HAP-1 (cell line): ENCODE data around the gene SACM1L.
"Not testable (repeated sequence)": the region's sequence is repeated elsewhere in the genome, so short reads cannot be mapped to it uniquely, and the experiment has no call there.

Source experiments
- DNase-seq, 2 experiments: peaks; one replicate each; pipeline ENCODE4 v3.0.0-alpha.2; 2016 to 2020; ENCODE audit warnings: low spot score in 2 of 2
- H3K27me3 ChIP-seq: fragments of 250-450 bp; sonication (Bioruptor Pico); 2 replicates; pipeline ENCODE4 v1.5.1; 2020; ENCODE audit warnings: low read depth, mild to moderate bottlenecking, moderate library complexity
- H3K36me3 ChIP-seq: fragments of 250-450 bp; sonication (Bioruptor Pico); replicated peaks from 2 replicates; pipeline ENCODE4 v1.5.1; 2020; ENCODE audit warnings: mild to moderate bottlenecking
- H3K4me1 ChIP-seq: fragments of 250-450 bp; sonication (Bioruptor Pico); 2 replicates; pipeline ENCODE4 v1.5.1; 2020; ENCODE audit warnings: mild to moderate bottlenecking
- H3K4me3 ChIP-seq: fragments of 250-450 bp; sonication (Bioruptor Pico); 2 replicates; pipeline ENCODE4 v1.5.1; 2020; ENCODE audit warnings: mild to moderate bottlenecking, moderate library complexity
- H3K9me3 ChIP-seq: fragments of 250-450 bp; sonication (Bioruptor Pico); 2 replicates; pipeline ENCODE4 v1.5.1; 2020; ENCODE audit warnings: mild to moderate bottlenecking, moderate library complexity
- in situ Hi-C: fragments of 300-500 bp; cut with MboI; formaldehyde crosslinking; loops from 3 replicates; pipeline ENCODE4 v1.14.3; 2020; ENCODE audit warnings: low sequenced_read_pairs, inconsistent platforms, mixed read lengths

The SACM1L gene

DNA sequence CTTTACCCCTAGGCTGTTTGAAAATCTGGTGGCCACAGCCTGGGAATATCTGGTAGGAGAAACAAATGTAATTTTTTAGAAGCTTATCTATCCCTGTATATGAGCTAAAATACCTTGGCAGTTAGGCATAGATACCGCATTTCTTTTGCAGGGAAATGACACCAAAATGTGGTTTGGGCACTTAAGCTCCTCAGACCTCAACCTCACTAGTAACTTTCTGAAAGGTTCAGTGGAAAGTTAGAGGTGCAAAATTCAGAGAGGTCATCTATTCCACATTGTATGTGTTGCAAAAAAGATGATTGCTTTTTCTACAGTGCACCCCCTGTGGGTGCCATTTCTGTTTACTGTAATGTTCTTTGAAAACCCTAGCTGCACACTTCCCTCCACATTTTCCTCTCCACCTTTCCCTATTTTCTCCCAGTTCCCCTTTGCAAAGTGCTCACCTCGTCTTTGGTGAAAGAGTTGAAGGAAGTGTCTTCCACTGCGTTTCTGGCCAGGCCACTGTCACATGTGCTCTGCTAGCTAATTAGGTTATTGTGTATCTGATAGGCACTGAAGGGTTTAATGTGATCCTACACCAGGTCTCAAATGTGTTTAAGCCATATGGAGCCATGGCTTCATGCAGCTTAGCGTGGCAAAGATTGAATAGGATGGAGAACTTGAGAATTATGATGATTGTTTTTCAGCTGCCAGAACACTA is 1.3 kb downstream of the SACM1L start:
- Histone ChIP-seq H3K4me1 (peaks cover 11% of the 10 kb centered on the region), H3K36me3 (peaks cover 5% of the 10 kb centered on the region), H3K4me3 (peak overlapping the region; percentile 86), H3K27me3 (no peaks in the 10 kb centered on the region), H3K9me3 (no peaks in the 10 kb centered on the region)
- in situ Hi-C loops: no loop called here
- peak; percentile 21 to 28 for DNase-seq

DNA sequence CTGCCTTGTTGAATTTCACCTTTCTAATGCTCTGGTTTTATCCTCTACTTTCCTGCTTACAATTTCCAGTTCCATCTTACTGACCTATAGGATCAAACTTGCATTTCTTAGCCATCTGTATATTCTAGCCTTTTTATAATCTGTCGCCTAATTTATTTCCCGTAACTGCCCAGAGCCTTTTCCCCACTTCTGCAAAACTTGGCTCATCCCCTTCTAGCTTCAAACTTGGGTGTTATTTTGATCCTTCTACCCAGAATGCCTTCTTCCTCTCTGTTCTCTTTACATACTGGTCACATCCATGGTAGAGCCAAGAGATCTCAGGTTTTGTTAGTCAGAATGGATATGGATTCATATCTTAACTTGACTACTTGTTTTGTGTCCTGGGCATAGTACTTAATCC is 2.6 kb downstream of the SACM1L start:
- DNase-seq: no peak
- in situ Hi-C loops: no loop called here
- no peaks in the 10 kb centered on the region for H3K9me3 ChIP-seq
- no peak overlapping the region for H3K4me3 ChIP-seq
- H3K27me3 ChIP-seq: no peaks in the 10 kb centered on the region
- peaks cover 5% of the 10 kb centered on the region for H3K36me3 ChIP-seq
- H3K4me1 ChIP-seq: peaks cover 11% of the 10 kb centered on the region

DNA sequence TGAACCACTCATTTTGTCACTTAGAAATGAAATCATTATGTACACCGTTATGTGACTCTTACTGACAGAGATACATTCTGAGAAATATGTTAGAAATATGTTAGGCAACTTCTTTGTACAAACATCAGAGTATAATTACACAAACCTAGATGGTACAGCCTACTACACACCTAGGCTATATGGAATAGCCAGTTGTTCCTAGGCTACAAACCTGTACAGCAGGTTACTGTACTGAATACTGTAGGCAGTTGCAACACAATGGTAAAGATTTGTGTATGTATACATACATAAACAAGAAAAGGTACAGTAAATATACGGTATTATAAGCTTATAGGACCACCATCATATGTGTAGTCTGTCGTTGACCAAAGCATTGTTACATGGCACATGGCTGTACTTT is 3.7 kb downstream of the SACM1L start:
- Histone ChIP-seq H3K4me3 (no peak overlapping the region), H3K27me3 (no peaks in the 10 kb centered on the region), H3K36me3 (peaks cover 5% of the 10 kb centered on the region), H3K4me1 (peaks cover 11% of the 10 kb centered on the region), H3K9me3 (no peaks in the 10 kb centered on the region)
- DNase-seq: no peak
- in situ Hi-C loops: no loop called here

DNA sequence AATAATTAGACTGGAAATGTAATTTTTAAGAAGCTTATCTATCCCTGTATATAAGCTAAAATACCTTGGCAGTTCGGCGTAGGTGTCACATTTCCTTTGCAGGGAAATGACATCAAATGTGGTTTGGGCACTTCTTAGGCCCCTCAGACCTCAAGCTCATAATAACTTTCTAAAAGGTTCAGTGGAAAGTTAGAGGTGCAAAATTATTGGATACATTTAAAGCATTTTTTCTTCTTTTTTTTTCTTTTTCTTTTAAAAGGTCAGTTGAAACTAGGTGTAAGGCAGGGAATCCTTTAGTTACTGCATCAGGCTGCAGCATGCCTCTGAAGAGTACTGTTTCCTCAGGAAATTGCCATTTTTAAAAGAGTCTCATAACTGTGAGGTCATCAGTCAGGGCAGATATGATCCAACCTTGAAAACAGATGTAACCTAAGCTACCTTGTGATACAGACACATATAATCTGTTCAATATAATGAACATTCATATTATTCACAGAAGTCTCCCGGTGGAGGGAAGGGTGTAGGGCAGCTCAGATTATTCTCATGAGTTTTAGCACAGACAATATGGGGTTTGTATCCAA is 4.8 kb downstream of the SACM1L start:
- DNase-seq: no peak

DNA sequence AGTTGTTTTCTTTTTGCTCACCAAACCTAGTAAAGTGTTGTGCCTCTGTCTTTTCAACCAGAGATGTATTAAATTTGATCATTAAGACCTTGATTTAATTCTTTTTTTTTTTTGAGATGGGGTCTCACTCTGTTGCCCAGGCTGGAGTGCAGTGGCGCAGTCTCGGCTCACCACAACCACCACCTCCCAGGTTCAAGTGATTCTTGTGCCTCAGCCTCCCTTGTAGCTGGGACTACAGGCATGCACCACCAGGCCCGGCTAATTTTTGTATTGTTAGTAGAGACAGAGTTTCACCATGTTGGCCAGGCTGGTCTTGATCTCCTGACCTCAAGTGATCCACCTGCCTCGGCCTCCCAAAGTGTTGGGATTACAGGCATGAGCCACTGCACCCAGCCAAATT is 6.0 kb downstream of the SACM1L start:
- H3K9me3 ChIP-seq, H3K36me3 ChIP-seq, in situ Hi-C loops: not testable (repeated sequence)

More for the DNA sequence above, 4.8 kb downstream of the SACM1L start:
- H3K4me1 ChIP-seq: peaks cover 11% of the 10 kb centered on the region
- no peaks in the 10 kb centered on the region for H3K27me3 ChIP-seq
- no peak overlapping the region for H3K4me3 ChIP-seq
- no peaks in the 10 kb centered on the region for H3K9me3 ChIP-seq
- peaks cover 5% of the 10 kb centered on the region for H3K36me3 ChIP-seq
- in situ Hi-C loops: no loop called here

DNA sequence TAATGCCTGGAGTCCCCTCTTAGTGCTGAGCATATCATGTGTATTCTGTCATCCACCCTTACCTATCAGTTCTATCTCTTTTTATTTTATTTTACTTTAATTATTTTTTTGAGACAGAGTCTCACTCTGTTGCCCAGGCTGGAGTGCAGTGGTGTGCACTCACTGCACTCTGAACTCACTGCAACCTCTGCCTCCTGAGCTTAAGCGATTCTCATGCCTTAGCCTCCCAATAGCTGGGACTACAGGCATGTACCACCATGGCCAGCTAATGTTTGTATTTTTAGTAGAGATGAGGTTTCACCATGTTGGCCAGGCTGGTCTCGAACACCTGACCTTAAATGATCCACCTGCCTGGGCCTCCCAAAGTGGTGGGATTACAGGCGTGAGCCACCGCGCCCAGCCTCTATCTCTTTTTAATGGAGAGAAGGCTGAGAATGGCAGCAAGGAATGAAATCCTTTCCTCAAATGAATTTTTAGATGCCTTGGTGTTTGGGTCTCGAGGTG is 11.4 kb downstream of the SACM1L start:
- Histone ChIP-seq H3K36me3 (peaks cover 8% of the 10 kb centered on the region), H3K27me3 (no peaks in the 10 kb centered on the region), H3K4me1 (peaks cover 23% of the 10 kb centered on the region), H3K4me3 (no peak overlapping the region), H3K9me3 (no peaks in the 10 kb centered on the region)
- in situ Hi-C loops: no loop called here
- no peak for DNase-seq

More for the DNA sequence above, 6.0 kb downstream of the SACM1L start:
- H3K4me1 ChIP-seq: peaks cover 11% of the 10 kb centered on the region
- not testable (repeated sequence) for H3K4me3 ChIP-seq, H3K27me3 ChIP-seq, DNase-seq

DNA sequence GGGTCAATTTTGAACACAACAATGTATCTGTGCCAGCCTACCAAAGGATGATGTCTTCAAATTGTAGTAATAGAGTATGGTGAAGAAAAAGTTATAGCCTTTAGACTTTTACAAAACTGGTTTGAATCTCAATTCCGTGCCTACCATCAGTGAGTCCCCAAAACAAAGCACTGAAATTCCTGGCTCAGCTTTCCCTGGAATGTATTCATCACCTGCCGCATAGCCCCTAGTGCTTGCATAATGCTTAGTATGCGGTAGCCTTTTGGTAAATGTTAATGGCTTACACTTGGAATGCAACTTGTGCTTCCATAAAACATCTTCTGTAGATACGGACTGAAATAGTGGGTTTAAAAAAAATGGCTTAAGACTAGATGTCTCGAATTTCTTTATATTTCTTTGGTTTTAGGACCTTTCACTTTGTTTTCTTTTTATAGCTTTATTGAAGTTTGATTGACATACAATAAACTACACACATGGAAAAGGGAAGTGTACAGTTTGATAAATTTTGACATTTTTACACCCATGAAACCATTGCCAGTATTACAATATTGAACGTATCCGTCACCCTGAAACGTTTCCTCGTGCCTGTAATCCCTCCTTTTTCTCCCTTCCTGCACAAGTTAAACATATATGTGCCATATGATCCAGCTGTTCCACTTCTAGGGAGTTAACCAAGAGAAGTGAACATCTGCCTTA is 12.1 kb downstream of the SACM1L start:
- peak; percentile 69 to 78 for DNase-seq
- H3K27me3 ChIP-seq: no peaks in the 10 kb centered on the region
- peaks cover 12% of the 10 kb centered on the region for H3K36me3 ChIP-seq
- in situ Hi-C loops: no loop called here
- no peak overlapping the region for H3K4me3 ChIP-seq
- peaks cover 30% of the 10 kb centered on the region for H3K4me1 ChIP-seq
- no peaks in the 10 kb centered on the region for H3K9me3 ChIP-seq

DNA sequence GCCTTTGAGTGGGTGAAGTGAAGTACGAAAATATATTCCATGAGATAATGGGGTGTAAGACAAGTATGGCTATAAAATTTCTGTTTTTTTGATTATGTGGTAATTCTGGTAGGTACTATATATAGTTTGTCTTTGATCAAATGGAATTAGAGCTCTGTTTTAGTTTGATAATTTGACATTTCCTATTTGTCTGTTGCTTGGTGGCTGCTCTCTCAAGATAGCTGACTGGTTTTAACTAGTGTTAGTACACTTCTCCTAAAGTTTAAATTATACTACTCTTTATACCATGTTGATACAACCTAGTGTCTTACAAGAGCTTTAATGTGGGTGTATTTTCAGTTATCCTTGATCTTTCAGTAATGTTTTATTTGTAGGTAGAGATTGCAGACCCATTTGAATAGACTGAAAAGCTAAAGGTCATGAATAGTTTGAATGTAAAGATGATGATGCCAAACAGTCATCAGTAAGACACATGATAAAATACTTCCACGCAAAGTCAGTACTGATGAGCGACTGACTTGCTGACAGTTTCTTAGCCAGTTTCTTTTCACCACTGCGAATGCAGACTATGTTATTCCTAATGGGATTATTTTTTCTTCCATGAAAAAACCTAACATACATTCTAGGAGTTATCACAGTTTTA is 15.2 kb downstream of the SACM1L start:
- no peak for DNase-seq
- in situ Hi-C loops: no loop called here
- H3K27me3 ChIP-seq: no peaks in the 10 kb centered on the region

DNA sequence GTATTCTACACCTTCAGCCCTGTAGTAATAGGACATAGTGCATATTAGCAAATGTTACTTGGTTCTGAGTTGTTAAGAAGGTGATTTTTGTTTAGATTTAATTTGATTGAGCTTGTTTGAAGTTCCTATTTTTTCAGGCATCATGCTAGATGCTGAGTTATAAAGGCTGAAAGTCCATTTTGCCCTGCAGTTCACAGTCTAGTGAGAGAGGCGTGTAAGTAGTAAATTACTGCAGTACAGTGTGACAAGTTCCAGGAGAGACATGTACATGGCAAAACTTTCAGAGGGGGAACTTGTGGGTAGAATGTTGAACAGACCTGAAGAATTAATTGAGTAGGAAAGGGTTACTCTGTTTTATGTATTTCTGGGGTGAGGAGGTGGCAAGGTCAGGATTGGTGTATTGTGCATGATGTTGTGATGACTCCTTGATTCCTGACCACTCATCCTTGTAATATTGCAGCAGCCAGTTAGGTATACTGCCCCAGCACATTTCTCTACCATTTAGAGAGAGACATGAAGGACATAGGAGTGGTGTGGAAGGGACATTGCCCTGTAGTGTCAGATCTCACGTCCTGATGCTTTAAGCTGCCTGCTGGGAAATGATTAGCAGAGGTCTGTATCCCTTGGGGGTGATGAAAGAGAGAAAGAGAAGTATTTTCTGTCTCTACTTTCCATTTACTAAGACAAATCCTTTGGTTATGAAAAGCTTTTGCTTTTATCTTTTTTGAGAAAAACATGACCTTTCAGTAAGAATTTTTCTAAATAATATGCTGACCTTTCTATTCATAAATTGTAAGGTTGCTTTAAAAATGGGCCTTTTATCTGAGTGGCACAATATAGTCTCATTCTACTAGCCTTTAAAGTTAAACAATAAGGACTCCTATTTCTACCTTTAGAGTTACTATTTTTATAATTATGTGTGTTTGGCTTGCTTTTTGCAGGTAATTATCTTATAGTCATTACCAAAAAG is 16.9 kb downstream of the SACM1L start:
- H3K9me3 ChIP-seq: no peaks in the 10 kb centered on the region
- no peaks in the 10 kb centered on the region for H3K27me3 ChIP-seq
- peak in 1 of 2 experiments; percentile 6 for DNase-seq
- in situ Hi-C loops: no loop called here
- no peak overlapping the region for H3K4me3 ChIP-seq
- H3K4me1 ChIP-seq: peaks cover 26% of the 10 kb centered on the region
- H3K36me3 ChIP-seq: peaks cover 29% of the 10 kb centered on the region

More for the DNA sequence above, 15.2 kb downstream of the SACM1L start:
- Histone ChIP-seq H3K4me3 (no peak overlapping the region), H3K36me3 (peaks cover 26% of the 10 kb centered on the region), H3K9me3 (no peaks in the 10 kb centered on the region), H3K4me1 (peaks cover 33% of the 10 kb centered on the region)

DNA sequence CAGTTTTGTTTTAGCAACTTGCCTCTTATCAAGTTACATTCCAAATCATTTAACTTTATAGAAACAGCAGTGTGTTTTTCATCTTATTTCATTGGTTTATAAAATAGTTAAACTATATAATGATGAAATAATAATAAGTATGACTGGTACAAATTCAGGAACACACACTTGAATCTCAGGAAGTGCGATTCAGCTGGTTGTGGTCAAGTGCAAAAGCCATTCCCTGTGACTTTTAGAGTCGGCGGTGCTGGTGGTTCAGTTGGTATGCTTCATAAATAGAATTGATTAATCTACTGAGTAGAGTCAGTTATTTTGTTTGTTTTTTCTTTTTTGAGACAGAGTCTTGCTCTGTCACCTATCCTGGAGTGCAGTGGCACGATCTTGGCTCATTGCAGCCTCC is 22.7 kb downstream of the SACM1L start:
- H3K9me3 ChIP-seq: no peaks in the 10 kb centered on the region
- H3K4me3 ChIP-seq: no peak overlapping the region
- DNase-seq: no peak
- H3K4me1 ChIP-seq: peaks cover 9% of the 10 kb centered on the region
- H3K36me3 ChIP-seq: peaks cover 31% of the 10 kb centered on the region
- no peaks in the 10 kb centered on the region for H3K27me3 ChIP-seq
- in situ Hi-C loops: no loop called here

DNA sequence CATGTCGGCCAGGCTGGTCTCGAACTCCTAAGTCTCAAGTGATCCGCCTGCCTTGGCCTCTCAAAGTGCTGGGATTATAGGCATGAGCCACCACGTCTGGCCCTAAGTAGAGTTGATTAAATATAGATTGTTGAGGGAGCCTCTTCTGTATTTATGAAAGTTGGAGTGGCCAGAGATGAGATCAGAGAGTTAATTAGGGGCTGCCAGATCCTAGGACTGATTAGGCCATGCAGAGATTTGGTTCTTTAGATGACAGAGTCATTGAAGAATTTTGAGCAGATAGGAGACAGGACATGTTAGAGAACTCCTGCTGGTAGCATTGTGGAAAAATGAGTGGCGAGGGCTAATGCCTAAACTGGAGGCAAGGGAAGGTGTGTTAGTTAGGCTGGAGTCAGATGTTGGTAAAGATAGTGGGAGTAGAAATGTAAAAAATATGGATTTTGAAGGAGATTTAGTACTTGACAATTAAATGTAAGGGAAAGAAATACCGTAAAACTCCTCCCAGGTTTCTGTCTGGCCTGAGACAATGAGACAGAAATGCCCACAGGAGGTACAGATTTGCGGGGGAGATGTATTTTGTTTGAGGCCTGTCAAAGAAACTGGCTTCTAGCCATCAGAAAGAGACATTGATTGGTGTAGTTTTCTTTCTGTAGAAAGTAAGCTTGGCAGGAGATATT is 23.4 kb downstream of the SACM1L start:
- Histone ChIP-seq H3K27me3 (no peaks in the 10 kb centered on the region), H3K4me1 (peaks cover 9% of the 10 kb centered on the region), H3K4me3 (no peak overlapping the region), H3K36me3 (peaks cover 27% of the 10 kb centered on the region), H3K9me3 (no peaks in the 10 kb centered on the region)
- DNase-seq: no peak
- in situ Hi-C loops: no loop called here

DNA sequence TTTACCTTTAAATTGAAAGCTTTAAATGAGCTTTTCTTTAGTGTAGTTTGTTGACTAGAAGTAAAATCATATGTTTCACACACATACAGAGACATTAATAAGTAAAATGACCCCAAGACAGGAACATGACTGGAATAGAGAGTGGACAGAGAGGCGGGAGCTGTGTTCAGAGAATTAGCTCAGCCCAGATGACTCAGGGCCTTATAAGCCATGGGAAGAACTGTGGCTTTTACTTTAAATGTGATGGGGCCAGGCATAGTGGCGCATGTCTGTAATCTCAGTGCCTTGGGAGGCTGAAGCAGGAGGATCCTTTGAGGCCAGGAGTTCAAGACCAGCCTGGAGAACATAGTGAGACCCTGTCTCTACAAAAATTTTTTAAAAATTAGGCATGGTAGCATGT is 26.7 kb downstream of the SACM1L start:
- no peak for DNase-seq

More for the DNA sequence above, 26.7 kb downstream of the SACM1L start:
- Histone ChIP-seq H3K36me3 (peaks cover 21% of the 10 kb centered on the region), H3K4me3 (no peak overlapping the region), H3K27me3 (no peaks in the 10 kb centered on the region), H3K4me1 (peaks cover 9% of the 10 kb centered on the region), H3K9me3 (no peaks in the 10 kb centered on the region)
- in situ Hi-C loops: no loop called here
